ENCODE data around the gene MAP3K4.

The MAP3K4 gene

GRCh38 chr6:161152527-161152862 lies 160.9 kb downstream of the MAP3K4 start:
- DNase-seq: no peak

GRCh38 chr6:161152907-161153662 lies 161.5 kb downstream of the MAP3K4 start:
- DNase-seq: no peak

GRCh38 chr6:161153725-161154124 lies 162.2 kb downstream of the MAP3K4 start:
- DNase-seq: no peak

- DNase-seq: no peak
Observed at GRCh38 chr6:161154796-161155335, 163.3 kb downstream of the MAP3K4 start.

- no peak for DNase-seq
Observed at GRCh38 chr6:161161121-161161520, 169.6 kb downstream of the MAP3K4 start.

GRCh38 chr6:161161889-161162624 lies 170.5 kb downstream of the MAP3K4 start:
- DNase-seq: no peak

GRCh38 chr6:161162722-161163121 lies 171.2 kb downstream of the MAP3K4 start:
- no peak for DNase-seq

- no peak for DNase-seq
Observed at GRCh38 chr6:161163466-161164181, 172.1 kb downstream of the MAP3K4 start.

- DNase-seq: no peak
Observed at GRCh38 chr6:161164182-161164625, 172.6 kb downstream of the MAP3K4 start.

GRCh38 chr6:161166176-161166575 lies 174.6 kb downstream of the MAP3K4 start:
- no peak for DNase-seq

- no peak for DNase-seq
Observed at GRCh38 chr6:161166677-161167076, 175.1 kb downstream of the MAP3K4 start.
